OCI-LY1 (cell line): ENCODE measurements around the gene AGTRAP.

ENCODE experiments used
- H2AFZ ChIP-seq: fragments of 200-600 bp; sonication (generic), shearing (Covaris generic); 2 replicates; pipeline ENCODE4 v1.6.0; 2014; ENCODE audit warnings: antibody characterized with exemption, mild to moderate bottlenecking, low read length
- H3F3A ChIP-seq: fragments of 200-600 bp; sonication (generic), shearing (Covaris generic); 2 replicates; pipeline ENCODE4 v1.6.0; 2014; ENCODE audit warnings: mild to moderate bottlenecking, antibody characterized with exemption, low read length, moderate library complexity; ENCODE audit not compliant: insufficient read depth
- H3K27ac ChIP-seq: fragments of 200-600 bp; sonication (generic); 2 replicates; pipeline ENCODE4 v1.5.1; 2014; ENCODE audit warnings: low read length, mixed run types, mild to moderate bottlenecking, low read depth; ENCODE audit not compliant: poor library complexity, severe bottlenecking
- H3K27me3 ChIP-seq: fragments of 200-600 bp; sonication (generic); 2 replicates; pipeline ENCODE4 v1.6.0; 2014; ENCODE audit warnings: antibody characterized with exemption, mild to moderate bottlenecking, low read length, moderate library complexity; ENCODE audit not compliant: insufficient read depth
- H3K36me3 ChIP-seq: fragments of 200-600 bp; sonication (generic); 2 replicates; pipeline ENCODE4 v1.6.1; 2014; ENCODE audit warnings: mild to moderate bottlenecking, antibody characterized with exemption, low read length, moderate library complexity, mixed read lengths; ENCODE audit not compliant: insufficient read depth
- H3K4me1 ChIP-seq: fragments of 200-600 bp; sonication (generic); 2 replicates; pipeline ENCODE4 v1.5.1; 2014; ENCODE audit warnings: mild to moderate bottlenecking, low read length, moderate library complexity; ENCODE audit not compliant: insufficient read depth, severe bottlenecking
- H3K4me2 ChIP-seq: fragments of 200-600 bp; sonication (generic), shearing (Covaris generic); 2 replicates; pipeline ENCODE4 v1.6.1; 2014; ENCODE audit warnings: low read length
- H3K4me3 ChIP-seq: fragments of 200-600 bp; sonication (generic); 2 replicates; pipeline ENCODE4 v1.5.1; 2014; ENCODE audit warnings: low read length, low read depth, mild to moderate bottlenecking, mixed read lengths; ENCODE audit not compliant: poor library complexity, severe bottlenecking
- H3K79me2 ChIP-seq: fragments of 200-600 bp; shearing (Covaris generic); 2 replicates; pipeline ENCODE4 v1.6.1; 2016; ENCODE audit warnings: mixed run types, low read length, mixed read lengths; ENCODE audit not compliant: insufficient read depth
- H3K9ac ChIP-seq: fragments of 200-600 bp; sonication (generic), shearing (Covaris generic); 2 replicates; pipeline ENCODE4 v1.6.1; 2014; ENCODE audit warnings: mild to moderate bottlenecking, low read length, mixed read lengths
- H3K9me2 ChIP-seq: fragments of 200-600 bp; sonication (generic), shearing (Covaris generic); 2 replicates; pipeline ENCODE4 v1.6.1; 2014; ENCODE audit warnings: low read depth, mild to moderate bottlenecking, low read length, mixed read lengths
- H3K9me3 ChIP-seq: fragments of 200-600 bp; shearing (Covaris generic); 2 replicates; pipeline ENCODE4 v1.6.1; 2014; ENCODE audit warnings: low read length, mixed read lengths
- H4K20me1 ChIP-seq: fragments of 200-600 bp; sonication (generic), shearing (Covaris generic); 2 replicates; pipeline ENCODE4 v1.6.0; 2016; ENCODE audit warnings: mild to moderate bottlenecking, low read length; ENCODE audit not compliant: insufficient read depth
- EZH2 ChIP-seq: fragments of 200-600 bp; sonication (generic), shearing (Covaris generic); IDR thresholded peaks from 2 replicates; pipeline ENCODE4 v1.8.0; 2017; ENCODE audit warnings: borderline replicate concordance, mixed run types, mild to moderate bottlenecking, antibody characterized with exemption, low read length, moderate library complexity, mixed read lengths
- TF ChIP-seq, protein P1 (sequence below): fragments of 200-600 bp; sonication (generic), shearing (Covaris generic); IDR thresholded peaks from 2 replicates; pipeline ENCODE4 v1.5.1; 2017; ENCODE audit warnings: mild to moderate bottlenecking, antibody characterized with exemption, low read length, moderate library complexity, mixed read lengths

Gene AGTRAP

DNA sequence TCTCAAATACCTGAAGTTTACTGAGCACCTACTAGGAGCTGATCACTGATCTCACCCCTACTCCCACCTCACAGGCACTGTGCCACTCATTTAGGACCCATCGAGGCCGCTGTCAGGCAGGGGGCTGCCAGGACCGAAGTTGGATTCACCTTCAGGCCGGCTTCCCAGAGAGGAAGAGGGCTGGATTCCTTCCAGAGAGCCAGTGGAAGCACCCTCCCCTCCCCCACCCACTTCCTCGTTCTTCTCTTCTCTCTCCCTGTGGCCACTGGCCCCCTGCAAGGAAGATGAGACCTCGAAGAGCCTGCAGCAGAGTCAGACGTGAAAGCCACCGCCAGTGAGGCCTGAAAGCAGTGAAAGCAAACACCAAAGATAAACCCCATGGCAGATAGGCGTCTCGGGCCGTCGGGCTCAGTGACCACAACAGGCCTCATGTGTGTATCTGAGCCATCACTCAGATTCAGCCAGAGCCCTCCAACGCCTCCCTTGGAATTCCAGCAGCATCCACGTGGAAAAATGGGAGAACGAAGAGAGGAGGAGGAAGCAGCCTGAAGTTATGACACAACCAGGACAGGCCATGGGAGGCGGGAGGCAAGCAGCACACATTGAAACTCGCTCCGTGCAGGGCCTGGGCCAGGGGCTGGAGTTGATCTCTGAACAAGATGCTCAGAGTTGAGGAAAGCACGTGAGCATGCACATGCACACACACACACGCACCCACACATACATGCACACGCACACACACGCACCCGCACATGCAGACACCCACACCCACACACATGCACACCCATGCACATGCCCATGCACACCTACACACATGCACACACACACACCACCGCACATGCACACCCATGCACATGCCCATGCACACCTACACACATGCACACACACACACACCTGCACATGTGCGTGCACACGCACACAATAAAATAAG is 6.2 kb upstream of the AGTRAP start:
- H3F3A ChIP-seq: no peaks in the 10 kb centered on the region
- H3K27me3 ChIP-seq: no peaks in the 10 kb centered on the region
- H3K27ac ChIP-seq: no peak overlapping the region
- no peaks in the 10 kb centered on the region for H3K9me3 ChIP-seq
- H3K4me2 ChIP-seq: peak overlapping the region; percentile 60; the same call in 1 of the 2 replicates
- no peaks in the 10 kb centered on the region for H3K36me3 ChIP-seq
- no peaks in the 10 kb centered on the region for H3K9me2 ChIP-seq
- H3K4me1 ChIP-seq: peaks cover 25% of the 10 kb centered on the region
- H3K79me2 ChIP-seq: no peaks in the 10 kb centered on the region
- TF ChIP-seq, protein P1, sequence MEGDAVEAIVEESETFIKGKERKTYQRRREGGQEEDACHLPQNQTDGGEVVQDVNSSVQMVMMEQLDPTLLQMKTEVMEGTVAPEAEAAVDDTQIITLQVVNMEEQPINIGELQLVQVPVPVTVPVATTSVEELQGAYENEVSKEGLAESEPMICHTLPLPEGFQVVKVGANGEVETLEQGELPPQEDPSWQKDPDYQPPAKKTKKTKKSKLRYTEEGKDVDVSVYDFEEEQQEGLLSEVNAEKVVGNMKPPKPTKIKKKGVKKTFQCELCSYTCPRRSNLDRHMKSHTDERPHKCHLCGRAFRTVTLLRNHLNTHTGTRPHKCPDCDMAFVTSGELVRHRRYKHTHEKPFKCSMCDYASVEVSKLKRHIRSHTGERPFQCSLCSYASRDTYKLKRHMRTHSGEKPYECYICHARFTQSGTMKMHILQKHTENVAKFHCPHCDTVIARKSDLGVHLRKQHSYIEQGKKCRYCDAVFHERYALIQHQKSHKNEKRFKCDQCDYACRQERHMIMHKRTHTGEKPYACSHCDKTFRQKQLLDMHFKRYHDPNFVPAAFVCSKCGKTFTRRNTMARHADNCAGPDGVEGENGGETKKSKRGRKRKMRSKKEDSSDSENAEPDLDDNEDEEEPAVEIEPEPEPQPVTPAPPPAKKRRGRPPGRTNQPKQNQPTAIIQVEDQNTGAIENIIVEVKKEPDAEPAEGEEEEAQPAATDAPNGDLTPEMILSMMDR: no peak
- TF ChIP-seq EZH2: no peak
- no peak overlapping the region for H2AFZ ChIP-seq
- peak overlapping the region; percentile 33 for H3K4me3 ChIP-seq
- no peaks in the 10 kb centered on the region for H4K20me1 ChIP-seq
- H3K9ac ChIP-seq: no peak overlapping the region

DNA sequence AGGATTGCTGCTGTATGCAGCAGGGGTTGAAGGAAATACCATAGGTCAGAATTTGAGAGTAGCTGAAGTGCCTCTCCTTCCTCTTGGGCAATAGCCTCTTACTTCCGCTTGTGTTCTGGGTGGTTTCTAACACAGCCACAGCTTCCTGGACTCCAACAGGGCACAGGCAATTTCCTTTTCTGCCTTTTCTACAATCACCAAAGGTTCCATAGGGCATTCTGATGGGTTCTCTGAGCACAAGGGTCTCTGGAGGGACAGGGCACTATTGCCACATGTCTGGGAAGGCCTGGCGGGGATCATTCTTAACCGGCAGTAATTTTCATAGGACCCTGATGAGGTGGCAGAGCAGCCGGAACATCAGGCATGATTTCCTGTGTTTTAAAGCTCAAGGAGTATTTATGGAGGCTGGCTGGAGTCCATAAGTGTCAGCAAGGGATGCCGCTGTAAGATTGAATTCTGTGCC is 5.5 kb upstream of the AGTRAP start:
- no peaks in the 10 kb centered on the region for H3F3A ChIP-seq
- no peaks in the 10 kb centered on the region for H3K27me3 ChIP-seq
- peak overlapping the region; percentile 57 for H3K27ac ChIP-seq
- peak overlapping the region; percentile 55; the same call in 1 of the 2 replicates for H3K9ac ChIP-seq
- no peaks in the 10 kb centered on the region for H3K36me3 ChIP-seq
- H3K9me3 ChIP-seq: no peaks in the 10 kb centered on the region
- no peaks in the 10 kb centered on the region for H4K20me1 ChIP-seq
- no peaks in the 10 kb centered on the region for H3K79me2 ChIP-seq
- TF ChIP-seq, protein P1: no peak
- TF ChIP-seq EZH2: no peak
- peak overlapping the region; percentile 85 for H2AFZ ChIP-seq
- peaks cover 26% of the 10 kb centered on the region for H3K4me1 ChIP-seq
- peak overlapping the region; percentile 33 for H3K4me3 ChIP-seq
- H3K4me2 ChIP-seq: peak overlapping the region; percentile 60
- H3K9me2 ChIP-seq: no peaks in the 10 kb centered on the region

DNA sequence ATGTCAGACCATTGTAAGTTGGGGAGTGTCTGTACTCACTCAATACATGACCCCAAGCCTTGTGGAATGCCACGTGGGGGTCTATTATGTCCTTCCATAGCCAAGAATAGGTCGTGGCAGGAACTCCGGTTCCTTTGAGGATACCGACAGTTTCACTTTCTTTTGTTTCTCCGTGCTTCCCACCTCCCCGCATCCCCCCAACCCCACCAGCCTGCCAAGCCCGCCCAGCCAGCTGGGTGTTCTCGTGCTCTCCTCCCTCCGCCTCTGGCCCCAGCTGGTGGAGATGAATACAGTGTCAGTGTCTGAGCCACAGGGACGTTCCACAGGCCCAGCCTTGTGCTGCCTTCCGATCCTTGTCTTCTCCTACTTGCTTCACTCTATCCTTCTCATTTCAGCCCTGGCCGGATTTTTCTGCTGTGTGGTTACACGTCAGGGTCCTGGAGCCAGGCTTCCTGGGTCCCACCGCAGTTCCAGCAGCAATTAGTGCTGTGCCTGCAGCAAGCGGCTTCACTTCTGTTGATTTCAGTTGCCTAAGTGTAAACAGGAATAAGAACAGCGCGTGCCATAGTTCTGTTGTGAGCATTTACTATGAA is 4.1 kb upstream of the AGTRAP start:
- H3F3A ChIP-seq: no peaks in the 10 kb centered on the region
- H3K27ac ChIP-seq: no peak overlapping the region
- H3K4me3 ChIP-seq: no peak overlapping the region
- H3K4me2 ChIP-seq: no peak overlapping the region; the same call in 1 of the 2 replicates
- no peaks in the 10 kb centered on the region for H3K9me2 ChIP-seq
- no peaks in the 10 kb centered on the region for H3K36me3 ChIP-seq
- H4K20me1 ChIP-seq: no peaks in the 10 kb centered on the region
- H3K79me2 ChIP-seq: no peaks in the 10 kb centered on the region
- no peak overlapping the region for H3K9ac ChIP-seq
- no peak for TF ChIP-seq EZH2
- TF ChIP-seq, protein P1: no peak
- H3K27me3 ChIP-seq: no peaks in the 10 kb centered on the region
- no peaks in the 10 kb centered on the region for H3K9me3 ChIP-seq
- no peak overlapping the region for H2AFZ ChIP-seq
- H3K4me1 ChIP-seq: peaks cover 33% of the 10 kb centered on the region
